HG03025 (cell line): ENCODE data around the gene CYLD.

ENCODE experiments used
- ATAC-seq: cut with Tn5 transposase; IDR thresholded peaks from one replicate; pipeline ENCODE4 v1.9.1; 2021; ENCODE audit warnings: mild to moderate bottlenecking, moderate library complexity; ENCODE audit not compliant: unreplicated experiment, low FRiP score

CYLD gene

DNA sequence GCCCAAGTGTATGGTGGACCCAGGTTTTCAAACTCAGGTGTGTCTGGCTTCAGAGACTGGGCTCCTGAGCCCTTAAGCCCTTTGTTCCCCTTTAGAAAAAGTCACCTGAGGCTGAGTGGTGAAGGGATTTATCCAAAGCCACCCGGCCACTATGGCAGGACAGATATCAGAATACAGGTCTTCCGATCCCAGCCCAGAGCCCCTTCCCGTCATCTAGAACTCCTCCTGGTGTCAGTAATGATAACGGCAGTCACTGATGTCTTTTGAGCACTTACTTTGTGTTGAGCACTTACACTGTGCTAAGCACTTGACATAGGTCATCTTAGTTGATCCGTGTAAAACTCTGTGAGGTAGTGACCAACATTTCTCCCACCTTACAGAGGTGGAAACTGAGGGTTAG lies 31.9 kb upstream of the CYLD start:
- no peak for ATAC-seq

DNA sequence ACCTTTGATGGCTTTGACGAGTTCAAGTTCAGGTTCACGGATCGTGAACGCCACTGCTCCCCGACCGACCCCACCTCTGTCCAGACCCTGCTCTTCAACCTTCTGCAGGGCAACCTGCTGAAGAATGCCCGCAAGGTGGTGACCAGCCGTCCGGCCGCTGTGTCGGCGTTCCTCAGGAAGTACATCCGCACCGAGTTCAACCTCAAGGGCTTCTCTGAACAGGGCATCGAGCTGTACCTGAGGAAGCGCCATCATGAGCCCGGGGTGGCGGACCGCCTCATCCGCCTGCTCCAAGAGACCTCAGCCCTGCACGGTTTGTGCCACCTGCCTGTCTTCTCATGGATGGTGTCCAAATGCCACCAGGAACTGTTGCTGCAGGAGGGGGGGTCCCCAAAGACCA lies 30.8 kb upstream of the CYLD start:
- ATAC-seq, result no peak

DNA sequence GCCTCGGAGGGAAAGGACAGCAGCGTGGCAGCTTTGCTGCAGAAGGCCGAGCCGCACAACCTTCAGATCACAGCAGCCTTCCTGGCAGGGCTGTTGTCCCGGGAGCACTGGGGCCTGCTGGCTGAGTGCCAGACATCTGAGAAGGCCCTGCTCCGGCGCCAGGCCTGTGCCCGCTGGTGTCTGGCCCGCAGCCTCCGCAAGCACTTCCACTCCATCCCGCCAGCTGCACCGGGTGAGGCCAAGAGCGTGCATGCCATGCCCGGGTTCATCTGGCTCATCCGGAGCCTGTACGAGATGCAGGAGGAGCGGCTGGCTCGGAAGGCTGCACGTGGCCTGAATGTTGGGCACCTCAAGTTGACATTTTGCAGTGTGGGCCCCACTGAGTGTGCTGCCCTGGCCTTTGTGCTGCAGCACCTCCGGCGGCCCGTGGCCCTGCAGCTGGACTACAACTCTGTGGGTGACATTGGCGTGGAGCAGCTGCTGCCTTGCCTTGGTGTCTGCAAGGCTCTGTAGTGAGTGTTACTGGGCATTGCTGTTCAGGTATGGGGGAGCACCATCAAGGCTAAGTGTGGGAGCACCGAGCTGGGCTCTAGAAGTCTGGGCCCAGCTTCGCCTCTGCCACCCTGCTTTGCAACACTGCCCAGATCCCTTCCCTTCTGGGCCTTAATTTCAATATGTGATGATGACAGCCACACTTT lies 29.9 kb upstream of the CYLD start:
- no peak for ATAC-seq

DNA sequence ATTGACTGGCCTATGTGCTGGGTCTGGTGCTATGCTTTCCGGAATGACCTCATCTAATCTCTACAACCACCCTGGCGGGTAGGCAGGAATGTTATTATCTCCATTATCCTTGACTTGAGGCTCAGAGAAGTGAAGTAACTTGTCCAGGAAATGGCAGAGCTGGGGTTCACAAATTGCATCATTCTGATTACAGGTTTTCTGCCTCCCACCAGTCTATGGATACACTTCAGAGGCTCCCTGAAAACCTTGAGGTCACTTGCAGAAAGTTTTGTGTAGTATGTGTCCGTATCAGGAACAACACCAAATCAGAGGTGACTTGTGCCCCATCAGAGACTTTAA lies 29.4 kb upstream of the CYLD start:
- ATAC-seq, result no peak

DNA sequence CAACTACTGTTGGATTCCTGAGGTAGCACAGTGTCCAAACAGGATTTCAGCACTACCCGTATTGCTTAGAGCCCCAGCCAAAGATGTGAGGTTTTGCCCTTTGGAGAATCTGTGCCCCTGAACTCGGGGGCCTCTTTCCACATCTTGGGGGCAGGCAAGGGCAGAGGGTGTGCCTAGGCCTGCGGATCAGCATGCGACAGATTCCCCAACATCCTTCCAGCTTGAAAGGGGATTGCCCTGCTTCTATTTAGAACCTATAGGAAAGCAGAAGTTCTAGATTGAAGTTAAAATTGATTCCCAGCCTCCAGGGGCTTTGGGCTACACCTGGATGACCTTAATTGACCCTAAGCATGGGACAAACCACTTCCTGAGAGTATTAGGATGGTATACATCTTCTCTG lies 28.9 kb upstream of the CYLD start:
- no peak for ATAC-seq

DNA sequence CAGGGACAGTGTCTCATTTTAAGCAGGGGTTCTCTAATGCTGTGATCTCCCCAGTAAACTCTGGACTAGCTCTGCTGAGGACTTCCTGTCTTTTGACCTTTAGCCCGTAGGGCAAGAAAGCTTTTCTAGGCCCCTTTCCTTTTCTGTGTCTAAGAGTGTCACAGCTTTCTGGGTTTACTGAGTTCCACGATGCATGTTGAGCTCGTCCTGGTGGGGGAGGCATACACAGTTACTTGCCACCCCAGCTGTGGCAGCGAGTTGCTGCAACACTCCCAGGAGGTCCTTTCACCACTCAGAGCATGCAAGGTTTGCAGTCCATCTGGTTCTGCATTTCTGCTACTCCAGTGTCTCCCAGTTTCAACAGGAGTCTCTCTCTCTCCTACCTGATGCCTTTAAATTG lies 24.8 kb upstream of the CYLD start:
- no peak for ATAC-seq

DNA sequence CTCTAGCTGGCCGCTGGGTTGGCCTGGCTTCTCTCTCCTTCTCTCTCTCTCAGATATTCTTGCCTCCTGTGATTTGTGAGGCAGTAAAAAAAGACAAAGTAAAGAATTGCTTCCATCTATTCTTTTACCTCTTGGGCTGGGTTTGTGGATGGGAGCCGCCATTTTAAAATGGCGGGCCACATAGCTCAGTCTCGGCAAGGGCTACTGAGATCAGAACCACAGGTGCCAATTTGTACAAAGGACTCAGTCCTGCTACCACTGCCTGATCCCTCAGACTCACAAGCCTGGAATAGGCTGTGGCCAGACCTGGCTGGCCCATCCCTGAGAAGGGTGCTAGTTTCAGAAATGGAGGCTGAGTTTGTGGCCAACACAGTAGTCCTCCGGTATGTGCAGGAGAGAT lies 24.4 kb upstream of the CYLD start:
- no peak for ATAC-seq

DNA sequence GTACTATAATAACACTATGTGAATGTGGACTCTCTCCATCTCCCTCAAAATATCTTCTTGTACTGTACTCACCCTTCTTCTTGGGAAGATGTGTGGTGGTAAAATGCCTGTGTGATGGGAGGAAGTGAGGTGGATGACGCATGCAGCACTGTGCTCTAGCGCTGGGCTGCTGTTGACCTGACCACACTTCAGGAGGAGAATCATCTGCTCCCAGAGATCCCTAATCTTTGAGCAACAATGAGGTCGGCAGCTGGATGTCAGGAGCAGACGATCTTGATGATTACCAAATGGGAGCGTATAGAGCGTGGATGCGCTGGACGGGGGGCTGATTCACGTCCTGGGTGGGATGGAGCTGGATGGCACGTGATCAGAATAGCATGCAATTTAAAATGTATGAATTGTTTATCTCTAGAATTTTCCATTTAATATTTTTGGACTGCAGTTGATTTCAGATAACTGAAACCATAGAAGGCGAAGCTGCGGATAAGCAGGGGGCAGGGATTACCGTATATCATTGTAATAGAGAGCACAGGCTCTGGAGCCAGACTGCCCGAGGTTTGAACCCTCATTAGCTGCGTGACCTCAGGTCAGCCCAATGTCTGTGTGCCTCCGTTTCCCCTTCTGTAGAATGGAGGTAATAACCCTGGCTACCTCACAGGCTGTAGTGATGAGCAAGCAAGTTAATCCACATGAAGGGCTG lies 23.7 kb upstream of the CYLD start:
- ATAC-seq, result no peak

DNA sequence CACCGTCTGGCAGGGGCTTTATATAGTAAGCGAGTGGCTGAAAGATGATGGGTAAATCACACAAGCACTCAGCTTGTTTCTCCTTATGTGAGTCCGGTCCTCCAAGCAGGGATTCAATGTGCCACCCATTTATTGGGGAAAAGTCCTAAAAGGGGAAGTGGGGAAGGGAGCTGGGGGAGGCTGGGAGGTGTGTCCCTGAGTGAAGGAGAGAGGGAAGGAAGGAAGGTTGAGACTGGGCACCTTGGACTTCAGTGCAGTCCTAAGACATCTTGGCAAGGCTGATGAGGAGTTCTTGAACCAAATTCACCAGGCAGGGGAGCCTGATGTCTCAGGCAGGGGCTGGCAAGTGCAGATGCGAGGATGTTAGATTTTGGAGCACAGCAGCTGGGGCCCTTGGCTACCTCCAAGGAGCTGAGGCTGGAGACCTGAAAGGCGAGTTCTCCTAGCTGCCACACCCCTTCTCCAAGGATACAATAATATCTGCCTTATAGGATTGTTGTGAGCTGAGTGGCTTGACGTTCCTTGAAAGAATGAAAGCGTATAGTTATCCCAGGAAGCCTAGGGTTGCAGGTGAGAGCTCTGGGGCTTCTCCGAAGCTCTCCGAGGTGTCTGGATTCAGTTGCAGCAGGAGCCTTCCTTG lies 23.0 kb upstream of the CYLD start:
- ATAC-seq, result no peak

DNA sequence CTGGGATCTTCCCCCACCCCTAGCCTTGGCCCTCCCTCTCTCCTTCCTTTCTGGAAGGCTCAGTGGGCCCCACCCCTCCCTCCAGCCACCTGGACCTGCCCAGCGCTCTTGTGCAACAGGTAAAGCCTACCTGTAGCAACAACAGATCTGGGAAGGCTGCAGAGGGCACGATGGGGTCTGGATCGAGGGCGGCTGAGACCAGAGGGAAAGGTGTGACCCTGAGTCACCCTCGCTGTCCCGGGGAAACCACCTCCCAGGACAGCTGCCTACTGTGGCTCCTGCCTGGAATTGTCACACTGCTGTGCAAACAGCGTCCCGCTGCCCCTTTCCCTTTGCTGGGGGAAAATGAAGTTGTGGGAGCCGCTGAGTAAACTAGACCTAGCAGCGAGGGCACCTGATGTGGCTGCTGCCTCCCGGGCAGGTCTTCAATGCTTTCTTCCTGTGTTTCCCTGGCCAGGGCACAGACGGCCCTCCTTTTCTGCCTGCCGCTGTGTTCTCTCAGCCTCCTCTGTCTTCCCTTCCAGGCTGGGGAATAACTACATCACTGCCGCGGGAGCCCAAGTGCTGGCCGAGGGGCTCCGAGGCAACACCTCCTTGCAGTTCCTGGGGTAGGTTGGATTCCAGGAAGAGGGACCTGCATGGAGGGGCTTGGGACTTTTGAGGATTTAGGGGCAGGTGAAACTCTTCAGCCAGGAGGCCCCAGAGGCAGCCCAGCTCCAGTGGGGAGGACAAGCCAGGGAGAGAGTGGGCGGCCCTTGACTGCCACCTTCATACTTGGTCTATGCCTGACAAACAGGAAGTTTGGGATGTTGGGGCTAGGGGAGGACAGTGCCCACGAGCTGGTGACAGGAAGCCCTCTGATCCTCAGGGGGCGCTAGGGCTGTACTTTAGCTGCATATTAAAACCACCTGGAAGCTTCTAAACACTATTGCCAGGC lies 22.2 kb upstream of the CYLD start:
- no peak for ATAC-seq

DNA sequence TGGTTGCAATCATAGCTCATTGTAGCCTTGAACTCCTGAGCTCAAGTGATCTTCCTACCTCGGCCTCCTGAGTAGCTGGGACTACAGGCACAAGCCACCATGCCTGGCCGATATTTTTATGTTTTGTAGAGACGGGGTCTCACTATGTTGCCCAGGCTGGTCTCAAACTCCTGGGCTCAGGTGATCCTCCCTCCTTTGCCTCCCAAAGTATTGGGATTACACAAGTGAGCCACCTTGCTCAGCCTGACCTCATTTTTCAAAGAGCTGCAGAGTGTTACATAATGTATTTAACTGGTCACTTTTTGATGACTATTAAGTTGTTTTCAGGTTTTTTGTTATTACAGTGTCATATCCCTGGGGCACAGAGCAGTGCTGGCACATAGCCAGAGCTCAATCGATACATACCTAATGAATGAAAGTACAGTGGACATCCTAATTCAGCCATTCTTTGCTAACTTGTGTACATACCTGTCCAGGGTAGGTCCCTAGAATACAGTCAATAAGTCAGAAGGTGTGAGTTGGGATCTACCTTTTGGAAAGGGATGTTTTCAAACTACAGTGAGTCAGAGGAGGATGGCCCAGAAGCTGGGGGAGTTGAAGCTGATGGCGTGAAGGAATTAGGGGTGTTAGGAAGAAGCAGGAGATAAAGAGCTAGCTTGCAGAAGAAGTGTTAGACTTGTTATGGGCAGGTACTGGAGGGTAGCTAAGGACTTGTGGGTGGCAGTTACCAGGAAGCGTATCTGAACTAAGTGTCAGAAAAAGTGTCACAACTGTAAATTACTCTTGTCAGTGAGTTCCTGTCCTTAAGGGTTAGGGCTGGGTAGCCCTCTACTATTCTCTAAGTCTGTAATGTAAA lies 20.1 kb upstream of the CYLD start:
- no peak for ATAC-seq

DNA sequence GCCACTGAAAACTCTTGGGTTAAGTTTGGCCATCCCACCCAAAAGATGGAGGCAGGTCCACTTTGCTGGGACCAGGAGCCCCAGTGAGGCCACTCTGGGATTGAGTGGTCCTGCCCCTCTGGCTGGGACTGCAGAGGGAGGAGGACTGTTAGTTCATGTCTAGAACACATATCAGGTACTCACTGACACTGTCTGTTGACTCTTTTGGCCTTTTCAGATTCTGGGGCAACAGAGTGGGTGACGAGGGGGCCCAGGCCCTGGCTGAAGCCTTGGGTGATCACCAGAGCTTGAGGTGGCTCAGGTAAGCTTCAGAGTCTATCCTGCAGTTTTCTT lies 19.5 kb upstream of the CYLD start:
- no peak for ATAC-seq

DNA sequence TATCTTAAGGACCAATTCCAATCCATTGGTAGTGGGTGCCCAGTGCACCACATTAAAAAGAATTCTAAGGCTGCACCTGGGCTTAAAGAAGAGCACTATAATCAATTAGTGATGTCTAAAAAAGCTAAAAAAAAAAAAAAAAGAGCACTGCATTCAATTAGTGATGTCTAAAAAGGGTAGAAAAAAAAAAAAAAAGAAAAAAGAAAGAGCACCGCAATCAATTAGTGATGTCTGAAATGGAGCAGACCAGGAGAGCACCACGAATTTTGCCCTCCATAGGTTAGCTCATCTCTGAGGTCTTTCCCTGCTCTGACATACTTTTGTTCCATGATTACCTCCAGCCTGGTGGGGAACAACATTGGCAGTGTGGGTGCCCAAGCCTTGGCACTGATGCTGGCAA lies 18.9 kb upstream of the CYLD start:
- ATAC-seq, result no peak

DNA sequence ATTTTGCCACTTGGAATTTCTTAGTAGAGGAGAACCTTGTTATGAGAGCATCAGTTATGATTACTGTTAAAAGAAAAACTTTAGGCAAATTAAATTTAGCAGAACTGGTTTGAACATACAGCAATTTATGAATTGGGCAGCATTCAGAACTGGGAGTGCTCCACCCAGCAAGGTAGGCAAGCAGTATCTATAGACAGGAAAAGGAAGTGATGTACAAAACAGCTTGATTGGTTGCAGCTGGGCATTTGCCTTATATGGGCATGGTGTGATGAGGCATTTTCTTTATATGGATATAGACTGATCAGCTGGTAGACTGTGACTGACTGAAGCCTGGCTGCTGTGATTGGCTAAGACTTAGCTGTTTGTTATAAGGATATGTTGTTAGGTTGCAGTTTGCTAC lies 17.6 kb upstream of the CYLD start:
- no peak for ATAC-seq

DNA sequence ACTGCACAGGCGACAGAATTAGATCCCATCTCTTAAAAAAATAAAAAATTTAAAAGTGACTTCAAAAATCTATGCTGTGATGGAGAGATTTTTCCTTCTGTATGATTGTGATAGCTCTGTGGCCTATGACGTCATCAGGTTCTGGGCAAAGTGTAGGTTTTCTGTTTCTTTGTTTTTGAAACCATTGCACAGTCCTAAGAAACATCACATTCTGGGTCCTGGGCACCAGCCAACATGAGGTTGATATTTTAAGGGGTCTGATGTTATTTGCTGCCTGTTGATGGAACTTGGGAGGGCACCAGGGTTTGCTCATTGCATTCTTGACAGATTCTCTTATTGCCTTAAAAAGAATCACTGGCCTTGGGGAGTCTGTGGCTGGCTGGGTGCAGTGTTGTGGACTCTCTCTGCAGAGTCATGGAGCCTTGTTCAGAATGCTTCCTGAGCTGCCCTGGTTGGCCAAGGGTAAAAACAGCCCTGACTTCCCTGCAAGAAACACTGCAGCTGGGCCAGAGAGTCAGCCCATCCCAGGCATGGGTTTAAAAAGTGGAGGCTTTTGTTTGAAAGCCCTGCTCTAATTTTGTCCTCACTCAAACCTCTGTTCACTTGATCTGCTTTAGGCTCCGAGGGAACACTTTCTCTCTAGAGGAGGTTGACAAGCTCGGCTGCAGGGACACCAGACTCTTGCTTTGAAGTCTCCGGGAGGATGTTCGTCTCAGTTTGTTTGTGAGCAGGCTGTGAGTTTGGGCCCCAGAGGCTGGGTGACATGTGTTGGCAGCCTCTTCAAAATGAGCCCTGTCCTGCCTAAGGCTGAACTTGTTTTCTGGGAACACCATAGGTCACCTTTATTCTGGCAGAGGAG lies 10.5 kb upstream of the CYLD start:
- no peak for ATAC-seq

DNA sequence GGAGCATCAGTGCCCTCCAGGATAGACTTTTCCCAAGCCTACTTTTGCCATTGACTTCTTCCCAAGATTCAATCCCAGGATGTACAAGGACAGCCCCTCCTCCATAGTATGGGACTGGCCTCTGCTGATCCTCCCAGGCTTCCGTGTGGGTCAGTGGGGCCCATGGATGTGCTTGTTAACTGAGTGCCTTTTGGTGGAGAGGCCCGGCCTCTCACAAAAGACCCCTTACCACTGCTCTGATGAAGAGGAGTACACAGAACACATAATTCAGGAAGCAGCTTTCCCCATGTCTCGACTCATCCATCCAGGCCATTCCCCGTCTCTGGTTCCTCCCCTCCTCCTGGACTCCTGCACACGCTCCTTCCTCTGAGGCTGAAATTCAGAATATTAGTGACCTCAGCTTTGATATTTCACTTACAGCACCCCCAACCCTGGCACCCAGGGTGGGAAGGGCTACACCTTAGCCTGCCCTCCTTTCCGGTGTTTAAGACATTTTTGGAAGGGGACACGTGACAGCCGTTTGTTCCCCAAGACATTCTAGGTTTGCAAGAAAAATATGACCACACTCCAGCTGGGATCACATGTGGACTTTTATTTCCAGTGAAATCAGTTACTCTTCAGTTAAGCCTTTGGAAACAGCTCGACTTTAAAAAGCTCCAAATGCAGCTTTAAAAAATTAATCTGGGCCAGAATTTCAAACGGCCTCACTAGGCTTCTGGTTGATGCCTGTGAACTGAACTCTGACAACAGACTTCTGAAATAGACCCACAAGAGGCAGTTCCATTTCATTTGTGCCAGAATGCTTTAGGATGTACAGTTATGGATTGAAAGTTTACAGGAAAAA lies 9.7 kb upstream of the CYLD start:
- no peak for ATAC-seq

DNA sequence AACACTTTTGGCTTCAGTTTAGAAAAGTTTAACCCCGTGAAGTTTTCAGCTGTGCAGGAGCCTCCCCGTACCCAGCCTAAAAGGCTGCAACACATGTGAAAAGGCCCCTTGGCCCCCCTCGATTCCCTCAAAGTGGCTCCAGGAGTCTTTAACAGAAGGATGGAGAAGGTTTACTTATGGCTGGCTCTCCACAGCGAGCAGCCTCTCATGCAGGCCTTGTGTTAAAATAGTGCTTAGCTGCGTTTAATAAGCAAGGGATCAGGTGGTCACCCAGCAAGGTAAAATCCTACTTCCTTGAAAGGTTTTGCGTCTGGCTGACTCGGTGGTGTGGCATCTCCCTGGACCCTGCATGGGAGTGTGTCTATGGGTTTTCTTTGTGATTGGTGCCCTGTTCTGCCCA lies 8.4 kb upstream of the CYLD start:
- no peak for ATAC-seq

DNA sequence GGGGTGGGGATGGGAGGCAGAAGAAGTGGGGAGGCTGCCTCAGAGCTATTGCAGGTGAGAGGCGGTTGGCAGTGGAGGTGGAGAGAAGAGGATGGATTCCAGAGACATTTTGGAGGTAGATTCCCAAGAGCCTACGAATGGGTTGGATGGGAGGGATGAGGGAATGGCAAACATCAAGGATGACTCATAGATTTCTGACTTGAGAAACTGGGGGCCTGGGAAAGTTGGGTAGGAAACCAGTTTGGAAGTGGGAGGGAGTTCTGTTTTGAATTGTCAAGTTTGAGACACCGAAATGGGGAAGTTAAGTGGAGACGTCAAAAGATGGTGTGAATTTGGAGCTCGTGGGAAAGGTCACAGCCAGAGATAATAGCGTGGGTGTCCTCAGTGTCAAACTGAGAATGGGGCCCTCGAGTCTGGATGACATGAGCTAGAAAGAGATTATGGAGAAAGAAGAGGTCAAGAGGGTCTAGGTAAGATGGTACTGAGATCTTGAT lies 6.2 kb upstream of the CYLD start:
- no peak for ATAC-seq
